ENCODE measurements around the gene KIF3B. TPM values are rescaled to one million over a fixed set of nuclear protein-coding genes. Genes with fewer than 3 reads are reported as not detected.
"Not testable (repeated sequence)": the region's sequence is repeated elsewhere in the genome, so short reads cannot be mapped to it uniquely, and the experiment has no call there.

Gene KIF3B
- total and polyA plus RNA-seq, 2 of the 13 experiments (the other 11 are each of a cell fraction or from before 2014, with no cell fraction given): 23.6 to 28.8 TPM

DNA sequence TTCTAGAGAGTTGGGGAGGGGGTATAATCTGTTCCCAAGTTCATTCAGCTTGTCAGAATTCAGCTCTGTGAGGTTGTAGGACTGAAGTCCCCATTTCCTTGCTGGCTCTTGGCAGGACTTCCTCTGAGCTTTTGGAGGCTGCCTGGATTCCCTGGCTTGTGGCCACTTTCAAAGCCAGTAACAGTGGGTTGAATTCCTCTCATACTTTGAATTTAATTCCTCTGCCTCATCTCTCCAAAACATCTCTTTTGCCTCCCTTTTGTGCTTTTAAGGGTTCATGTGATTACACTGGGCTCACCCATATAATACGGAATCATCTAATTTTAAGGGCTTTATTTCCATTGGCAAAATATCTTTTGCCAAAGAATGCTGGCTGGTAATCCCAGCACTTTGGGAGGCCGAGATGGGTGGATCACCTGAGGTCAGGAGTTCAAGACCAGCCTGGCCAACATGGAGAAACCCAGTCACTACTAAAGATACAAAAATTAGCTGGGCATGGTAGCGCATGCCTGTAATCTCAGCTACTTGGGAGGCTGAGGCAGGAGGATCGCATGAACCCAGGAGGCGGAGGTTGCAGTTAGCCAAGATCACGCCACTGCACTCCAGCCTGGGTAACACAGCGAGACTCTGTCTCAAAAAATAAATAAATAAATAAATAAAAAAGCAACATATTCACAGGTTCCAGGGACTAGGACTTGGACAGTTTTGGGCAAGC, 78.6 kb downstream of the KIF3B start:
- 83% methylated on average over 7 of the region's 7 CpGs for WGBS (ENCODE audit: low lambda C conversion rate)
- ATAC-seq; in situ Hi-C loops (cut with HindIII; ENCODE audit: extremely low pct_ligation_motif_present, low pct_unique_long_range_greater_than_20kb); CTCF ChIA-PET (ENCODE audit: low intra/inter-chr PET ratio, low total read pairs); H3K27me3 ChIP-seq (ENCODE audit: control insufficient read depth in 1 of 2, insufficient read depth in 2 of 2, low read length in 2 of 2); FAIRE-seq; BruUV-seq (replicated peaks); H3K36me3 ChIP-seq (replicated peaks in 1 of 2; ENCODE audit: control insufficient read depth in 1 of 2, insufficient read depth in 2 of 2, low read length in 2 of 2); H3K9me3 ChIP-seq (ENCODE audit: low read length); TF ChIP-seq CREB1 (IDR thresholded peaks at IDR 0.05); CREM (CRISPR knock-in tag; IDR thresholded peaks at IDR 0.05): not testable (repeated sequence)
- peak overlapping the region in 2 of 3 experiments; percentile 67 to 95; a peak in 2 of 6 replicates for H3K4me3 ChIP-seq (replicated peaks in 1 of 3; ENCODE audit: insufficient read depth in 1 of 3, low read depth in 2 of 3, low read length in 3 of 3)
- POLR2A ChIA-PET: interaction anchor here (0.9 to 5.3 kb wide), 5 partner anchors 9 to 66 kb away, joined by 3 to 36 read pairs (median 15); no protein-coding TSS in a partner anchor
- intact Hi-C loops (cut with micrococcal nuclease; ENCODE audit: unreplicated experiment): loop anchor here (2.0 to 5.0 kb wide), 3 partner anchors 17 to 126 kb away; partner anchors contain the start of gene KIF3B
- peak overlapping the region; percentile 23 for H2AFZ ChIP-seq (ENCODE audit: low read length)
- H3K9ac ChIP-seq (ENCODE audit: insufficient read depth, low read depth, low read length): peak overlapping the region; percentile 82
- peaks cover 56% of the 10 kb centered on the region for H3K4me1 ChIP-seq (ENCODE audit: insufficient read depth, low read length)
- peak; percentile 64 for DNase-seq (ENCODE audit: low spot score)
- H3K4me2 ChIP-seq (ENCODE audit: low read depth, low read length): peak overlapping the region; percentile 90
- peaks cover 27% of the 10 kb centered on the region for H3K79me2 ChIP-seq (ENCODE audit: insufficient read depth, low read length)
- peaks cover 23% of the 10 kb centered on the region for H4K20me1 ChIP-seq (ENCODE audit: insufficient read depth, low read length)
- H3K27ac ChIP-seq (ENCODE audit: extremely low read length, insufficient read depth, low read length): peak overlapping the region; percentile 85
- TF ChIP-seq, protein P1, sequence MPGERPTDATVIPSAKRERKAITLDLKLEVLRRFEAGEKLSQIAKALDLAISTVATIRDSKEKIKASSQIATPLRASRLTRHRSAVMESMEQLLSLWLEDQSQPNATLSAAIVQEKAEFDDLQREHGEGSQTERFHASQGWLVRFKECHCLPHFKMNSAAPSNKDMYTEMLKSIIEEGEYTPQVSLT (CRISPR knock-in tag; IDR thresholded peaks at IDR 0.05; ENCODE audit: borderline replicate concordance, low read depth): 0 out of 2 replicates have a peak, but pooled peaks have one; percentile 17
- peak; percentile 52; the same call in 1 of the 2 replicates for TF ChIP-seq CREB1 (CRISPR knock-in tag; IDR thresholded peaks at IDR 0.05)
- TF ChIP-seq, protein P2, sequence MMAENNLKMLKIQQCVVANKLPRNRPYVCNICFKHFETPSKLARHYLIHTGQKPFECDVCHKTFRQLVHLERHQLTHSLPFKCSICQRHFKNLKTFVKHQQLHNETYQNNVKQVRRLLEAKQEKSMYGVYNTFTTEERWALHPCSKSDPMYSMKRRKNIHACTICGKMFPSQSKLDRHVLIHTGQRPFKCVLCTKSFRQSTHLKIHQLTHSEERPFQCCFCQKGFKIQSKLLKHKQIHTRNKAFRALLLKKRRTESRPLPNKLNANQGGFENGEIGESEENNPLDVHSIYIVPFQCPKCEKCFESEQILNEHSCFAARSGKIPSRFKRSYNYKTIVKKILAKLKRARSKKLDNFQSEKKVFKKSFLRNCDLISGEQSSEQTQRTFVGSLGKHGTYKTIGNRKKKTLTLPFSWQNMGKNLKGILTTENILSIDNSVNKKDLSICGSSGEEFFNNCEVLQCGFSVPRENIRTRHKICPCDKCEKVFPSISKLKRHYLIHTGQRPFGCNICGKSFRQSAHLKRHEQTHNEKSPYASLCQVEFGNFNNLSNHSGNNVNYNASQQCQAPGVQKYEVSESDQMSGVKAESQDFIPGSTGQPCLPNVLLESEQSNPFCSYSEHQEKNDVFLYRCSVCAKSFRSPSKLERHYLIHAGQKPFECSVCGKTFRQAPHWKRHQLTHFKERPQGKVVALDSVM (CRISPR knock-in tag; IDR thresholded peaks at IDR 0.05): peak; percentile 57; the same call in 1 of the 2 replicates
- TF ChIP-seq PHF21A (CRISPR knock-in tag; IDR thresholded peaks at IDR 0.05): peak; percentile 14; the same call in 1 of the 2 replicates
- peak; percentile 22; the same call in 1 of the 2 replicates for TF ChIP-seq CREM (IDR thresholded peaks at IDR 0.05)
- 0 out of 2 replicates have a peak, but pooled peaks have one; percentile 14 for TF ChIP-seq CBX5 (CRISPR knock-in tag; IDR thresholded peaks at IDR 0.05; ENCODE audit: borderline replicate concordance)
- TF ChIP-seq, protein P3, sequence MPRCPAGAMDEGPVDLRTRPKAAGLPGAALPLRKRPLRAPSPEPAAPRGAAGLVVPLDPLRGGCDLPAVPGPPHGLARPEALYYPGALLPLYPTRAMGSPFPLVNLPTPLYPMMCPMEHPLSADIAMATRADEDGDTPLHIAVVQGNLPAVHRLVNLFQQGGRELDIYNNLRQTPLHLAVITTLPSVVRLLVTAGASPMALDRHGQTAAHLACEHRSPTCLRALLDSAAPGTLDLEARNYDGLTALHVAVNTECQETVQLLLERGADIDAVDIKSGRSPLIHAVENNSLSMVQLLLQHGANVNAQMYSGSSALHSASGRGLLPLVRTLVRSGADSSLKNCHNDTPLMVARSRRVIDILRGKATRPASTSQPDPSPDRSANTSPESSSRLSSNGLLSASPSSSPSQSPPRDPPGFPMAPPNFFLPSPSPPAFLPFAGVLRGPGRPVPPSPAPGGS (CRISPR knock-in tag; IDR thresholded peaks at IDR 0.05): peak; percentile 31; the same call in 1 of the 2 replicates
- TF ChIP-seq, protein P4, sequence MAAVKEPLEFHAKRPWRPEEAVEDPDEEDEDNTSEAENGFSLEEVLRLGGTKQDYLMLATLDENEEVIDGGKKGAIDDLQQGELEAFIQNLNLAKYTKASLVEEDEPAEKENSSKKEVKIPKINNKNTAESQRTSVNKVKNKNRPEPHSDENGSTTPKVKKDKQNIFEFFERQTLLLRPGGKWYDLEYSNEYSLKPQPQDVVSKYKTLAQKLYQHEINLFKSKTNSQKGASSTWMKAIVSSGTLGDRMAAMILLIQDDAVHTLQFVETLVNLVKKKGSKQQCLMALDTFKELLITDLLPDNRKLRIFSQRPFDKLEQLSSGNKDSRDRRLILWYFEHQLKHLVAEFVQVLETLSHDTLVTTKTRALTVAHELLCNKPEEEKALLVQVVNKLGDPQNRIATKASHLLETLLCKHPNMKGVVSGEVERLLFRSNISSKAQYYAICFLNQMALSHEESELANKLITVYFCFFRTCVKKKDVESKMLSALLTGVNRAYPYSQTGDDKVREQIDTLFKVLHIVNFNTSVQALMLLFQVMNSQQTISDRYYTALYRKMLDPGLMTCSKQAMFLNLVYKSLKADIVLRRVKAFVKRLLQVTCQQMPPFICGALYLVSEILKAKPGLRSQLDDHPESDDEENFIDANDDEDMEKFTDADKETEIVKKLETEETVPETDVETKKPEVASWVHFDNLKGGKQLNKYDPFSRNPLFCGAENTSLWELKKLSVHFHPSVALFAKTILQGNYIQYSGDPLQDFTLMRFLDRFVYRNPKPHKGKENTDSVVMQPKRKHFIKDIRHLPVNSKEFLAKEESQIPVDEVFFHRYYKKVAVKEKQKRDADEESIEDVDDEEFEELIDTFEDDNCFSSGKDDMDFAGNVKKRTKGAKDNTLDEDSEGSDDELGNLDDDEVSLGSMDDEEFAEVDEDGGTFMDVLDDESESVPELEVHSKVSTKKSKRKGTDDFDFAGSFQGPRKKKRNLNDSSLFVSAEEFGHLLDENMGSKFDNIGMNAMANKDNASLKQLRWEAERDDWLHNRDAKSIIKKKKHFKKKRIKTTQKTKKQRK (IDR thresholded peaks at IDR 0.05; ENCODE audit: low read length): 0 out of 2 replicates have a peak, but pooled peaks have one; percentile 18
- TF ChIP-seq, protein P5, sequence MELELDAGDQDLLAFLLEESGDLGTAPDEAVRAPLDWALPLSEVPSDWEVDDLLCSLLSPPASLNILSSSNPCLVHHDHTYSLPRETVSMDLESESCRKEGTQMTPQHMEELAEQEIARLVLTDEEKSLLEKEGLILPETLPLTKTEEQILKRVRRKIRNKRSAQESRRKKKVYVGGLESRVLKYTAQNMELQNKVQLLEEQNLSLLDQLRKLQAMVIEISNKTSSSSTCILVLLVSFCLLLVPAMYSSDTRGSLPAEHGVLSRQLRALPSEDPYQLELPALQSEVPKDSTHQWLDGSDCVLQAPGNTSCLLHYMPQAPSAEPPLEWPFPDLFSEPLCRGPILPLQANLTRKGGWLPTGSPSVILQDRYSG (CRISPR knock-in tag; IDR thresholded peaks at IDR 0.05): 0 out of 2 replicates have a peak, but pooled peaks have one; percentile 50
- TF ChIP-seq, protein P6, sequence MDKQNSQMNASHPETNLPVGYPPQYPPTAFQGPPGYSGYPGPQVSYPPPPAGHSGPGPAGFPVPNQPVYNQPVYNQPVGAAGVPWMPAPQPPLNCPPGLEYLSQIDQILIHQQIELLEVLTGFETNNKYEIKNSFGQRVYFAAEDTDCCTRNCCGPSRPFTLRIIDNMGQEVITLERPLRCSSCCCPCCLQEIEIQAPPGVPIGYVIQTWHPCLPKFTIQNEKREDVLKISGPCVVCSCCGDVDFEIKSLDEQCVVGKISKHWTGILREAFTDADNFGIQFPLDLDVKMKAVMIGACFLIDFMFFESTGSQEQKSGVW (CRISPR knock-in tag; IDR thresholded peaks at IDR 0.05; ENCODE audit: borderline replicate concordance): peak; percentile 16; the same call in 1 of the 2 replicates
- TF ChIP-seq ZBTB38 (CRISPR knock-in tag; IDR thresholded peaks at IDR 0.05): peak; percentile 65; the same call in 1 of the 2 replicates
